IPS-NIHi7 (cell line): ENCODE results near the gene VNN1.

Source experiments
- DNase-seq: peaks from one replicate; pipeline ENCODE4 v3.0.0; 2012; ENCODE audit warnings: mixed read lengths; ENCODE audit errors: extremely low spot score

VNN1 gene

DNA sequence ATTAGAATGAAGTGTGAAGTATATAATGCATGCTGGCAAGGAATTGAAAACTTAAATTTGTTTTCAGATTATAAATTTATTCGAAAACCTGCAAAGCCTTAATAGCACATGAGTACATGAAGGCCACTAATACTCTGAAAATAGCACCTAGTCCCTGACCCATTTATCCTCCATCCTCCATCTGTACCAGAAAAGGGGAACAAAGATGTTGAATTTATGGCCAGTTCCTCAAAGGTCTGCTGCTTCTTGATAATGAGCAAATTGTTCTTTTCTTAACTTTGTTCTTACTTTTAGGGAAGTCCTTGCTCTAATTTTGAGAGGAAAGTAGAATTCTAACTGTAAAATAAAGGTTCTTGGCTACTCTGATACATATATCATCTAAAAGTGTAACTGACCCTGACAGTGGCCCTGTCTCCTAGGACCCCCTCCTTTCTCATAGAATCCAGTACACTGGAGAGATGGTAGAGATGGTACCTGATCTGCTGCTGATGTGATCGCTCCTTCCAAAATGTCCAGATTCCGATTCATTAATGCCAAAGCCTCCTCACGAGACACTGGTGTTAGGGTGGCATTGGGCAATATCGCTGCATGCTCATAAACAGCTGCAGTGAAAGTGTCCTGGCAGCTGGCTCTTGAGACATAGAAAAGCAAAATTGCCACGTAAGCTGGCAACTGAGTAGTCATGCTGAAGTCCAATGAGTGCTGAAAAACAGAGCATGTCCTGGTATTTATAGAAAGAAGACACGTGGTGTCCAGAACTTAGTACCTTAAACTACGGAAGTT lies at the start of gene VNN1:
VNN1 (minus strand) TSS at position 704 of the 783 bp plus-strand sequence; CDS start at position 684, 20 bp downstream.
- DNase-seq, result no peak

DNA sequence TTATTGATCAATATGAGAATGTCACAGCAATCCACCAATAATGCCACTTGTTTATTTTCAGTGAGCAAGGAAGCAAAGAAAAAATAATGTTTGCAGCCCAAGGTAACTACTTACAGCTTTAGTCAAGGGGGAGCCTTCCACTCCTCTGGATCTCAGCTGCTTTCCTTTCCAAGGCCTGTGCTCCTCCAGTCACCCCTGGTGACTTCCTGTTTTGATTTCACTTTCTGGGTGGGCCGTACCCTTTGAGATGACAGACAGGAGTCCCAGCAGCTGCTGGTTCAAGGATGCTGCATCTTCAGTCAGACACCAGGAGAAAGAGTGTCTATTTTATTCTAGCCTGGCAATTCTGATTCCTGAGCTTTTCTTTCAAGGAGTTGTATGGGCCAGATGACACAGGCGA lies 49.4 kb upstream of the VNN1 start:
- DNase-seq, result no peak

- no peak for DNase-seq
Observed at GRCh38 chr6:132760256-132760655, 46.4 kb upstream of the VNN1 start.

- DNase-seq, result no peak
Observed at GRCh38 chr6:132758689-132759088, 44.8 kb upstream of the VNN1 start.

DNA sequence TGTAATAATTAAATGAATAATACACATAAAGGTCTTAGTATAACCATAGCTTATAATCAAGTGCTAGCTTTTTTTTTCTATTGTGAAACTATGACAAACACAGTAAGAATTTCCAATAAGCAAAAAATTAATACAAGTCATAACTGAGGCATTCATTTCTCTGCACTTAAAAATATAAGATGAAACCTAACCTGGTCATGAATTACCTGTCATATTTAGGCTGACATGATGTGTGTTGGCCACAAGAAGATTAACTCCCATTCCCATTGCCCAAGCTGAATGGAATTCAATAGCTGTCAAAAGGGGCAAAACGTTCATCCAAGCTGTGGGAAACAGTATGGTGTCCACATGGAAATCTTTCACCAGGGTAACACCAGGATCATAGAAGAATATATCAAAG lies 38.4 kb upstream of the VNN1 start:
- no peak for DNase-seq

DNA sequence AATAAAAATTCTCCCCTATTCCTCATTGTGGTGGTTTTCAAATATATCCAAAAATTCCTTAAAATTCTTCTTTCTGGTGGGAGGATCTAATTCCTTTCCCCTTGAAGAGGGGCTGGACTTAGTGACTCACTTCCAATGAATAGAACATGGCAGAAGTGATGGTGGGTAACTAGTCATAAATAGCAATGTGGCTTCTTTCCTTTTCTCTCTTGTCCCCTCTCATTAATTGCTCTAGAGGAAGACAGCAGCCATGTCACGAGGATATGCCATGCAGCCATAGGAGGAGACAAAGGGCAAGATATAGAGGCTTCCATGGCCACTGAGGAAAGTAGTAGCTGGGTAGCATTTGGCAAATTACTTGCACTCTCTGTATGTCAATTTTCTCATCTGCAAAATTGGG lies 38.0 kb upstream of the VNN1 start:
- no peak for DNase-seq

DNA sequence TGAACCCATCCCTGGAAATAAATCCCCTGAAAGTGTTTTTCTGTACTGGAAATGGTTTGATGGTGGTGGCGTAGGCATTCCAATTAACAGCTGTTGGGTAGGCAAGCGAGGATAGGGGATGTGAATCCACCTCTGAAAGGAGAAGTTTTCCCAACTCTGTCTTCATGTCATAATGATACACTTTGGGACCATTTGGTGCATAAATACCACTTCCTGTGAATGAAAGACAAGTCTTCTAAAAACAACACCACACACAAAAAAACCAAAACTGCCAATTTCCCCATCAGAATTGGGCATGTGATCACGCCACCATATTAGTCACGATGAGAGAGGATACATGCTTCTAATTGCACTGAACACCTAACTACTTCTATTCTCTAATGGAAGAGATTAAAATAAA lies 37.5 kb upstream of the VNN1 start:
- DNase-seq, result no peak

GRCh38 chr6:132750455-132751248 lies 36.8 kb upstream of the VNN1 start:
- no peak for DNase-seq

- DNase-seq, result no peak
Observed at GRCh38 chr6:132749111-132749510, 35.3 kb upstream of the VNN1 start.

GRCh38 chr6:132748446-132748845 lies 34.6 kb upstream of the VNN1 start:
- DNase-seq, result no peak

DNA sequence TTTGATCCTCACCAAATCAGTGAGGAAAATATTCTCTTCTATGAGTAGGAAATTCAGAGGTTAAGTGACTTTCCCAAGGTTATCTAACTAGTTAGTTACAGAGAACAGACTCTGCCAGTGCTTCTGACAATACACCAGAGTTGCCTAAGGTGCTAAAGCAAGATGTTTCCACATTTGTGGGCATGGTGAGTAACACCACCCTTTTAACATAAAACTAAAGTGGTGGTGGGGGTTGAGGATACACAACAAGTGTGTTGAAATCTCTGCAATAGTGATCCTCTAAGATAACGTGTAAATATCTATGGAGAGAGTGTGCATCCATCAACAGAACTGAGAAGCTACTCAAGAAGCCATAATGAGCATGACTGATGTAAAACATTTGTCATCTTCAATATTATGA lies 32.2 kb upstream of the VNN1 start:
- DNase-seq, result no peak

DNA sequence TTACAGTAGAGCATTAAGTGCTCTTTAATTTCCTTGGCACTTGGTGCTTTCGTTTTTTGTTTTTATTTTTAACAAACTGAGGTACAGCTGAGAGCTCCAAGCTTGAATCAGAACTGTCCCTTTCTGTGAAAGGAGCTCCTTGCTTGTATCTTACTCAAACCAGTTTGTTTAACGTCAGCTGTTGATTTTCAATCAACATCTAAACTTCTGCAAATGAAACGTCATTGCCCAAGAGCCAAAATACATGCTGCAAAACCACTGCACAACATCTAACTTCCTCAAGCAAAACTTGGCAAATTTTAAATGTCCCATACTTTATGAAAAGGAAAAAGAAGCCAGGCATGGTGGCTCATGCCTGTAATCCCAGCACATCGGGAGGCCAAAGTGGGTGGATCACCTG lies 28.6 kb upstream of the VNN1 start:
- DNase-seq, result no peak

- DNase-seq, result no peak
Observed at GRCh38 chr6:132741281-132741680, 27.4 kb upstream of the VNN1 start.

GRCh38 chr6:132736239-132736638 lies 22.4 kb upstream of the VNN1 start:
- DNase-seq, result no peak

GRCh38 chr6:132734694-132735236 lies 20.9 kb upstream of the VNN1 start:
- DNase-seq, result peak; percentile 19

GRCh38 chr6:132733814-132734213 lies 20.0 kb upstream of the VNN1 start:
- DNase-seq, result no peak

- no peak for DNase-seq
Observed at GRCh38 chr6:132733283-132733682, 19.4 kb upstream of the VNN1 start.

DNA sequence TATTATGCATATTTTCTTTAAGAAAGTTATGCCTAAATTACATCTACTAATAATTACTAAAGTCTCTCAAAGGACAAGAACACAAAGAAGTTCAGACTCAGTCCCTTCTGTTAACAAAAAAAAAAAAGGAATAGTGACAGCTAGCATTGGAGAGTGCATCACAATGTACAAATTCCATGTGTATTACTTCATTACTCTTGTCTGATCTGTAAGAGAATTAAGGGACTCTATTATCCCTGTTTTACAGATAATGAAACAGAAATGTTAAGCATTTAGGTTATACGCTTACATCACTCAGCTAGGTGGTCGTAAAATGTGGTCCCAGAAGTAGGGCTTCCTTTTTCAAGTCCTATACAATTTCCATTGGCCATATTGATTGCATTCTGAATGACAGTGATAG lies 17.2 kb upstream of the VNN1 start:
- DNase-seq, result no peak

- DNase-seq, result no peak
Observed at GRCh38 chr6:132730560-132730959, 16.7 kb upstream of the VNN1 start.

DNA sequence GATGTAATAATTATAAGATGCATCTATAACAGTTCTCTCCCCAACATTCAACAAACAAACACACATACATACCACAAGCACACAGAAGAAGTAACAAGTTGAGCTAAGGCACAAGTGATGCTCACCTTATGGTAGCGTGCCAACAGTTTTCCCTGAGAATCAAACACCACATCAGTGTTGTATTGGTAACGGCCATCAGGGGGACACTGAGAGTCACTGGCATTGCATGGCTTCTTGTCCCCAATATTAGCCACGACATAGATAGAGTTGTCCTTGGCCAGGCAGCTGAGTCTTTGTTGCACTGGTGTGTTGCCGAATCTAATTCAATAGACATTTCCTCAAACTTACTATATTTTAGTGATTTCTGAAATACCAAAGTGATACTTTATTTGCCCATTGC lies 14.8 kb upstream of the VNN1 start:
- DNase-seq, result peak; percentile 18

DNA sequence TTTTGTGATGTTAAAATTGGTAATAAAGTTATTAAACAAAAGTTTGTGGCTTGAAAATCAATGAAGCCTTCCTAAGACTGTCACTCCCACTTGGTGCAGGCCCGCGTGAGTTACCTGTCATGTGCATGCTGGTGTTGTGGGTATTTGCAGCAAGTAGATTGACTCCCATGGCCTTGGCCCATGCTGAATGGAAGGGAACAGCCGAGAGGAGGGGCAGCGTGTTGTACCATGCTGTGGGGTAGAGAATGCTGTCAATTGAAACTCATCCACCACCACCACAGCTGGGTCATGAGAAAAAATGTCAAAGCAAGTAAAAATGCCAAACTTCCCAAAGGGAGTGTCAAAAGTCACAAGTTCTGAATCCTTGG lies 12.7 kb upstream of the VNN1 start:
- no peak for DNase-seq

DNA sequence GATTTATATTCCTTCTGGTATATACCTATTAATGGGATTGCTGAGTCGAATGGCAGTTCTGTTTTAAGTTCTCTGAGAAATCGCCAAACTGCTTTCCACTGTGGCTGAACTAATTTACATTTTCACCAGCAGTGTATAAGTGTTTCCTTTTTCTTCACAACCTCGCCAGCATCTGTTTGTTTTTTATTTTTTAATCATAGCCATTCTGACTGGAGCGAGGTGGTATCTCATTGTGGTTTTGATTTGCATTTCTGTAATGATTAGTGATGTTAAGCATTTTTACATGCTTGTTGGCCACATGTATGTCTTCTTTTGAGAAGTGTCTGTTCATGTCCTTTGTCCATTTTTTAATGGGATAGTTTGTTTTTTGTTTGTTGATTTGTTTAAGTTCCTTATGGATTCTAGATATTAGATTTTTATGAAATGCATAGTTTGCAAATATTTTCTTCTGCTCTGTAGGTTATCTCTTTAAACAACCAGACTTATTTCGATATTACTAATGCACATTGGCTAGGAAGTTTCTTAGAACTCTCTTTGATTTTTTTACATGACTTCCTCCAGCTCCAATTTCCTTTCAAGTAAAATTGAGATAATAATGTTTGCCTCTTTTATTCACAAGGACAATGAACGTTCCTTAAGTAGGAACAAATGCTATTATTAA lies 12.2 kb upstream of the VNN1 start:
- DNase-seq, result no peak
